Testis (tissue), 2 donors: Measurements from ENCODE around the gene MLLT10.

ENCODE experiments used
- CTCF ChIP-seq, 3 experiments: fragments of 450-650 bp in 2 of 3; fragments of 200-600 bp in 1 of 3; sonication (generic) in 1 of 3; IDR thresholded peaks; one replicate each; pipeline ENCODE4 v1.5.1; 2016 to 2019; ENCODE audit warnings: antibody characterized with exemption in 3 of 3, mild to moderate bottlenecking in 2 of 3, moderate library complexity in 1 of 3
- POLR2A ChIP-seq: fragments of 450-650 bp; IDR thresholded peaks from one replicate; pipeline ENCODE4 v1.6.1; 2017; ENCODE audit warnings: antibody characterized with exemption, mild to moderate bottlenecking, moderate library complexity

- TF ChIP-seq CTCF (IDR thresholded peaks at IDR 0.05) = no peak
- no peak for TF ChIP-seq POLR2A
Measured at GRCh38 chr10:21757185-21757901, 223.3 kb downstream of the MLLT10 start.
